Osteoblast (primary cell): ENCODE data around the gene GYG1. TPM values are rescaled to one million over a fixed set of nuclear protein-coding genes. Genes with fewer than 3 reads are reported as not detected.

Source experiments
- DNase-seq: peaks from one replicate; pipeline ENCODE4 v3.0.0; 2011; ENCODE audit warnings: low spot score, mixed read lengths; ENCODE audit not compliant: insufficient read length; ENCODE audit errors: missing footprints
- H2AFZ ChIP-seq: 2 replicates; pipeline ENCODE4 v1.6.0; 2011; ENCODE audit warnings: mild to moderate bottlenecking, low read length
- H3K27ac ChIP-seq: 2 replicates; pipeline ENCODE4 v1.5.1; 2011; ENCODE audit warnings: mild to moderate bottlenecking, low read depth, low read length, moderate library complexity
- H3K27me3 ChIP-seq: 2 replicates; pipeline ENCODE4 v1.6.0; 2012; ENCODE audit warnings: mild to moderate bottlenecking, control low read depth, inconsistent platforms, low read length, moderate library complexity; ENCODE audit not compliant: insufficient read depth
- H3K36me3 ChIP-seq: 2 replicates; pipeline ENCODE4 v1.5.1; 2011; ENCODE audit warnings: mild to moderate bottlenecking, low read length, control low read depth, moderate library complexity; ENCODE audit not compliant: insufficient read depth
- H3K4me1 ChIP-seq: 2 replicates; pipeline ENCODE4 v1.5.1; 2011; ENCODE audit warnings: mild to moderate bottlenecking, low read length, control low read depth, moderate library complexity; ENCODE audit not compliant: insufficient read depth
- H3K4me2 ChIP-seq: 2 replicates; pipeline ENCODE4 v1.6.0; 2011; ENCODE audit warnings: mild to moderate bottlenecking, low read length; ENCODE audit not compliant: insufficient read depth
- H3K4me3 ChIP-seq: fragments of 200-600 bp; sonication (generic); 3 replicates; pipeline ENCODE4 v1.5.1; 2012; ENCODE audit warnings: mild to moderate bottlenecking, low read length, inconsistent platforms; ENCODE audit not compliant: insufficient read depth
- H3K79me2 ChIP-seq: 2 replicates; pipeline ENCODE4 v1.6.0; 2012; ENCODE audit warnings: mild to moderate bottlenecking, low read length, control low read depth, inconsistent platforms; ENCODE audit not compliant: insufficient read depth
- H3K9me3 ChIP-seq: 2 replicates; pipeline ENCODE4 v1.5.1; 2011; ENCODE audit warnings: low read depth, low read length, control low read depth
- H4K20me1 ChIP-seq: 2 replicates; pipeline ENCODE4 v1.6.0; 2012; ENCODE audit warnings: mild to moderate bottlenecking, low read length, control low read depth; ENCODE audit not compliant: insufficient read depth
- CTCF ChIP-seq: IDR thresholded peaks from 2 replicates; pipeline ENCODE4 v1.5.1; 2011; ENCODE audit warnings: mild to moderate bottlenecking, low read depth, low read length, moderate library complexity; ENCODE audit errors: extremely low read depth
- total RNA-seq: library from RNA; depleted of rRNA; stranded (reverse); fragments of >200 nt; gene quantifications from 2 replicates; pipeline ENCODE4 v1.2.3, GENCODE V29; 2012

Gene GYG1
- total RNA-seq, 1 donor, result 42.3 TPM

GRCh38 chr3:149038322-149038721 lies 47.0 kb downstream of the GYG1 start:
- Histone ChIP-seq H3K36me3 (peaks cover 31% of the 10 kb centered on the region), H3K4me3 (no peak overlapping the region), H3K79me2 (peaks cover 3% of the 10 kb centered on the region), H3K9me3 (no peaks in the 10 kb centered on the region), H3K27me3 (no peaks in the 10 kb centered on the region), H3K27ac (no peak overlapping the region), H4K20me1 (no peaks in the 10 kb centered on the region), H3K4me1 (peaks cover 12% of the 10 kb centered on the region), H3K4me2 (no peak overlapping the region), H2AFZ (no peak overlapping the region)
- no peak for DNase-seq
- no peak for TF ChIP-seq CTCF

- Histone ChIP-seq H4K20me1 (no peaks in the 10 kb centered on the region), H3K4me3 (no peak overlapping the region), H2AFZ (no peak overlapping the region), H3K36me3 (peaks cover 24% of the 10 kb centered on the region), H3K79me2 (peaks cover 3% of the 10 kb centered on the region), H3K4me1 (peaks cover 16% of the 10 kb centered on the region), H3K27me3 (no peaks in the 10 kb centered on the region), H3K4me2 (peak overlapping the region; percentile 39), H3K27ac (peak overlapping the region; percentile 42), H3K9me3 (no peaks in the 10 kb centered on the region)
- TF ChIP-seq CTCF, result no peak
- no peak for DNase-seq
Measured at GRCh38 chr3:149042789-149043386, 51.5 kb downstream of the GYG1 start.

GRCh38 chr3:149044339-149045083 lies 53.2 kb downstream of the GYG1 start:
- peaks cover 3% of the 10 kb centered on the region for H3K79me2 ChIP-seq
- H3K4me1 ChIP-seq, result peaks cover 16% of the 10 kb centered on the region
- no peak overlapping the region for H3K4me2 ChIP-seq
- no peak for TF ChIP-seq CTCF
- no peaks in the 10 kb centered on the region for H4K20me1 ChIP-seq
- no peak overlapping the region for H3K27ac ChIP-seq
- no peaks in the 10 kb centered on the region for H3K27me3 ChIP-seq
- H3K36me3 ChIP-seq, result peaks cover 13% of the 10 kb centered on the region
- DNase-seq, result no peak
- no peak overlapping the region for H2AFZ ChIP-seq
- H3K9me3 ChIP-seq, result no peaks in the 10 kb centered on the region
- no peak overlapping the region for H3K4me3 ChIP-seq

GRCh38 chr3:149055575-149055974 lies 64.2 kb downstream of the GYG1 start:
- H3K27ac ChIP-seq, result no peak overlapping the region
- H3K4me3 ChIP-seq, result no peak overlapping the region
- no peaks in the 10 kb centered on the region for H3K79me2 ChIP-seq
- H2AFZ ChIP-seq, result no peak overlapping the region
- no peaks in the 10 kb centered on the region for H3K9me3 ChIP-seq
- H3K36me3 ChIP-seq, result peaks cover 35% of the 10 kb centered on the region
- peak; percentile 53 for DNase-seq
- no peaks in the 10 kb centered on the region for H3K4me1 ChIP-seq
- TF ChIP-seq CTCF, result no peak
- no peak overlapping the region for H3K4me2 ChIP-seq
- H3K27me3 ChIP-seq, result no peaks in the 10 kb centered on the region
- H4K20me1 ChIP-seq, result no peaks in the 10 kb centered on the region
